ENCODE results near the gene UNC13A.

Gene UNC13A

DNA sequence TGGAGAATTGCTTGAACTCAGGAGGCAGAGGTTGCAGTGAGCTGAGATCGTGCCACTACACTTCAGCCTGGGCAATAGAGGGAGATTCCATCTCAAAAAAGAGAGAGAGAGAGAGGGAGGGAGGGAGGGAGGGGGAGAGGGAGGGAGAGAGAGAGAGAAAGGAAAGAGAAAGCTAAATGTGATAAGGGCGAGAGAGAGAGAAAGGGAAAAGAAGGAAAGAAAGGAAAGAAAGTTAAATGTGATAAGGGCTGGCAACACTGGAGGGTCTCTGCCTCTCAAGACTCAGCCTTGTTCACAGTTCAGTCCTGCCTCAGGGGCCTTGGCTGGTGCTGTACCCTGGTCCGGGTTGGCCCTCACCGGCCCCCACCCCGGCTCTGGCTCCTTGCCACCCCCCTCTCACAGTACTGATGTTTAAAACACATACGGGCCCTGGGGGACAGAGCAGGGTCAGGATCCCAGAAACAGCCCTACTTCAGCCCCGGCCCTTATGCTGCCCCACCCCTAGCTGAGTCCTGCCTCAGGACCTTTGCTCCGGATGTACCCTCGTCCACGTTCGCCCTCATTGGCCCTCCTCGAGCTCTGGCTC is 34.6 kb upstream of the UNC13A start:
- H3K27me3 ChIP-seq (ENCODE audit: insufficient read depth, low read depth, severe bottlenecking), result no peaks in the 10 kb centered on the region
- TF ChIP-seq, protein P1, sequence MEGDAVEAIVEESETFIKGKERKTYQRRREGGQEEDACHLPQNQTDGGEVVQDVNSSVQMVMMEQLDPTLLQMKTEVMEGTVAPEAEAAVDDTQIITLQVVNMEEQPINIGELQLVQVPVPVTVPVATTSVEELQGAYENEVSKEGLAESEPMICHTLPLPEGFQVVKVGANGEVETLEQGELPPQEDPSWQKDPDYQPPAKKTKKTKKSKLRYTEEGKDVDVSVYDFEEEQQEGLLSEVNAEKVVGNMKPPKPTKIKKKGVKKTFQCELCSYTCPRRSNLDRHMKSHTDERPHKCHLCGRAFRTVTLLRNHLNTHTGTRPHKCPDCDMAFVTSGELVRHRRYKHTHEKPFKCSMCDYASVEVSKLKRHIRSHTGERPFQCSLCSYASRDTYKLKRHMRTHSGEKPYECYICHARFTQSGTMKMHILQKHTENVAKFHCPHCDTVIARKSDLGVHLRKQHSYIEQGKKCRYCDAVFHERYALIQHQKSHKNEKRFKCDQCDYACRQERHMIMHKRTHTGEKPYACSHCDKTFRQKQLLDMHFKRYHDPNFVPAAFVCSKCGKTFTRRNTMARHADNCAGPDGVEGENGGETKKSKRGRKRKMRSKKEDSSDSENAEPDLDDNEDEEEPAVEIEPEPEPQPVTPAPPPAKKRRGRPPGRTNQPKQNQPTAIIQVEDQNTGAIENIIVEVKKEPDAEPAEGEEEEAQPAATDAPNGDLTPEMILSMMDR (IDR thresholded peaks at IDR 0.05; ENCODE audit: low read depth, low read length), result no peak
- H3K27ac ChIP-seq, result no peak overlapping the region
- H3K4me3 ChIP-seq (ENCODE audit: low read depth, low read length), result no peak overlapping the region
- H3K9me3 ChIP-seq (ENCODE audit: severe bottlenecking), result no peaks in the 10 kb centered on the region
- H3K36me3 ChIP-seq, result peaks cover 67% of the 10 kb centered on the region
- no peak for DNase-seq

GRCh38 chr19:17721821-17722220 is 33.7 kb upstream of the UNC13A start:
- Histone ChIP-seq H3K27ac (no peak overlapping the region), H3K4me3 (ENCODE audit: low read depth, low read length) (no peak overlapping the region)

GRCh38 chr19:17721111-17721628 is 33.0 kb upstream of the UNC13A start:
- no peaks in the 10 kb centered on the region for H3K27me3 ChIP-seq (ENCODE audit: insufficient read depth, low read depth, severe bottlenecking)
- no peak overlapping the region for H3K4me3 ChIP-seq (ENCODE audit: low read depth, low read length)
- TF ChIP-seq, protein P1 (IDR thresholded peaks at IDR 0.05; ENCODE audit: low read depth, low read length), result no peak
- no peak overlapping the region for H3K27ac ChIP-seq
- DNase-seq, result no peak
- peaks cover 52% of the 10 kb centered on the region for H3K36me3 ChIP-seq
- H3K9me3 ChIP-seq (ENCODE audit: severe bottlenecking), result no peaks in the 10 kb centered on the region

More at GRCh38 chr19:17721821-17722220, 33.7 kb upstream of the UNC13A start:
- no peak for DNase-seq
- TF ChIP-seq, protein P1 (IDR thresholded peaks at IDR 0.05; ENCODE audit: low read depth, low read length), result no peak
- Histone ChIP-seq H3K9me3 (ENCODE audit: severe bottlenecking) (no peaks in the 10 kb centered on the region), H3K27me3 (ENCODE audit: insufficient read depth, low read depth, severe bottlenecking) (no peaks in the 10 kb centered on the region), H3K36me3 (peaks cover 58% of the 10 kb centered on the region)

DNA sequence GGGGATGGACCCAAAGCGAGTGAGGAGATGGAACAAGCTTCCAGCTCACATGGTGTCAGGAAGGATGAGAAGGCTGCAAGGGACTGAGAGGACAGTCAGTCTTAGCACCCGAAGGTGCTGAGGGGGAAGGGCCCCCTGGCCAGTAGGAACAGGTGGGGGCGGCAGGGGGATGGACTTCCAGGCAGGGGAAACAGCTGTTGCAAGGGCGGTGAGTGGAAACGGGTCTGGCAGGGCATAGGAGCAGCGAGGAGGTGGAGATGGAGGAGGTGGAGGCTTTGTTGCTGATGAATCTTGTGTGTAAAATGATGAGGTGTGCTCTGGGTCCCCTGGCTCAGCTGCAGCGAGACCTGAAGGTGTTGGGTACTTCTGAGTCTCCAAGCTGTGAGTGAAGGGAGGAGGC is 32.3 kb upstream of the UNC13A start:
- DNase-seq, result no peak
- Histone ChIP-seq H3K9me3 (ENCODE audit: severe bottlenecking) (no peaks in the 10 kb centered on the region), H3K27ac (no peak overlapping the region), H3K4me3 (ENCODE audit: low read depth, low read length) (peak overlapping the region; percentile 67), H3K27me3 (ENCODE audit: insufficient read depth, low read depth, severe bottlenecking) (no peaks in the 10 kb centered on the region), H3K36me3 (peaks cover 44% of the 10 kb centered on the region)
- TF ChIP-seq, protein P1 (IDR thresholded peaks at IDR 0.05; ENCODE audit: low read depth, low read length), result no peak

DNA sequence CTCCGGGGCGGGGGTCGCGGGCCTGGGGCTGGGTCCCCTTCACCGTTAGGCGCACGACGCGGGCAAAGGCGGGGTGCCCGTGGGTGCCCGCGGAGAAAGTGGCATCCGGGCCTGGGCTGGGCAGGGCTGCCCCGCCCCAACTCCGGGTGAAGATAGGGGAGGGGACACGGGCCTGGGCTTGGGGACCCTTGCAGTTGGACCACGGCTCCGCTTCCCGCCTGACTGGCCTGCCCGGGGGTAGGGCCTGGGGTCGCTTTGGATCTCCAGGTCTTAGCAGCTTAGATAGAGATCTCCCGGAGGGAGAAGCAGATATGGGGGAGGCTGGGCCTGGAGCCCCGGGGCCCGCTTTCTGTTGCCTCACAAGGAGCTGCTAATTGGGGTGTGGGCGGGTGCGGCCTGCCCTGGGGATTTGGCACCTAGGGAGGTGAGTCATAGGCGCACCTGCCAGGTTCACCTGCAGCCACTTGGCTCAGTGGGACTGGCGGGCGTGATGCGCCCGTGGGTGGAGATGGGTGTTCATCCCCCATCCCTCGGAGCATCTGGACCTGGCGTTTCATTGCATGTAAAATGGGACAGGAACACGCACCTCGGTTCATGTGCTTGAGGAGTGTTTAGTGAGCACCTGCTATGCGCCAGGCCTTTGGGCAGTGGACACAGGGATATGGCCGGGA is 31.7 kb upstream of the UNC13A start:
- H3K9me3 ChIP-seq (ENCODE audit: severe bottlenecking), result no peaks in the 10 kb centered on the region
- peak overlapping the region; percentile 67 for H3K4me3 ChIP-seq (ENCODE audit: low read depth, low read length)
- H3K36me3 ChIP-seq, result peaks cover 39% of the 10 kb centered on the region
- H3K27me3 ChIP-seq (ENCODE audit: insufficient read depth, low read depth, severe bottlenecking), result no peaks in the 10 kb centered on the region
- no peak for DNase-seq
- H3K27ac ChIP-seq, result peak overlapping the region; percentile 83
- TF ChIP-seq, protein P1 (IDR thresholded peaks at IDR 0.05; ENCODE audit: low read depth, low read length), result no peak

Data from WERI-Rb-1 (cell line).